ENCODE results near the gene ASB13.

The ASB13 gene

DNA sequence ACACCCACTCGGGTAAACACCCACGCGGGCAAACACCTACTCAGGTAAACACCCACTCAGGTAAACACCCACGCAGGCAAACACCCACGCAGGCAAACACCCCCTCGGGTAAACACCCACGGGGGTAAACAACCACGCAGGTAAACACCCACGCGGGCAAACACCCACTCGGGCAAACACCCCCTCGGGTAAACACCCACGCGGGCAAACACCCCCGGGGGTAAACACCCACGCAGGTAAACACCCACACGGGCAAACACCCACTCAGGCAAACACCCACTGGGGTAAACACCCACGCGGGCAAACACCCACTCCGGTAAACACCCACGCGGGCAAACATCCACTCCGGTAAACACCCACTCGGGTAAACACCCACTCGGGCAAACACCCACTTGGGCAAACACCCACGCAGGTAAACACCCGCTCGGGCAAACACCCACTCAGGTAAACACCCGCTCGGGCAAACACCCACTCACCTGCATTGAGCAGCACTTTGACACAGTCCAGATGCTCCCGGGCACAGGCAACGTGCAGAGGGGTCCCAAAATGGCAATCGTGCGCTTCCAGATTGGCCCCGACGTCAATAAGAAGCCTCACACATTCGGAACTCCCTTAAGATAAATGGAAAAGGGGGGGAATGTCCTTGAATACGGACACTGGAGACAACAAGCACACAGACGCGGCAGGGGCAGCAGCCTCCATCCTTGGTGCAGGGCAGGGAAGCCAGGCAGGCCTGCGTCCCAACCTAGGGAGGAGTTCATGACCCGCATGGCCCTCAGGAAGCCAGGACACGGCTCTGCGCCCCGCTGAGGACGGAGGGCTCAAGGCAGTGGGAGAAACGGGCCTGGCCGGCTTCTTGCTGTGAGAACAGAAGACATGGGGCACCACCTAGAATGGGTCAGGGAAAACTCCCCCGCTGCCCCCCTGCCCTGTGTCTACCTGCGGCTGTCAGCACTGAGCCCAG, 17.6 kb downstream of the ASB13 start:
- no peak for DNase-seq (ENCODE audit: low read depth in 2 of 2)

DNA sequence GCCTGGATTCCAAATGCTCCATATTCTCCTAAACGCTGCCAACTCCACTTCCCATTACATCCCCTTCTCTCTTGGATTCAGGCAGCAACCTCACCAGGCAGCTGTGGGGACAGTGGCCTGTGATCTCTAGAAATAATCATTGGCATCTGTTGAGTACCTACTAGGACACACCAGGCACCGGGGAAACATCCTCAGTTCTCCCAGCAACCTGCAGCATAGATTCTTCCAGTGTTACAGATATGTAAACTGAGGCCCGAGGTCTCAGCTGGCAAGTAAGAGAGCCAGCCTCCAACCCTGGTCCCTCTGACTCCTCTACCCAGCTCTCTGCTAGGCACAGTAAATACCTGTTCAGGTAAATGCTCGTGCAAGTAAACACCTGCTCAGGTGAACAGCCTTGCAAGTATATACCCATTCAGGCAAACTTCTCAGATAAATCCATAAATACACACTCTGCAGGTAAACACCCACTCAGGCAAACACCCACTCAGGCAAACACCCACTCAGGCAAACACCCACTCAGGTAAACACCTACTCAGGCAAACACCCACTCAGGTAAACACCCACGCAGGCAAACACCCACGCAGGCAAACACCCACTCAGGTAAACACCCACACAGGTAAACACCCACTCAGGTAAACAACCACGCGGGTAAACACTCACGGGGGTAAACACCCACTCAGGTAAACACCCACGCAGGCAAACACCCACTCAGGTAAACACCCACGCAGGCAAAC, 18.7 kb downstream of the ASB13 start:
- DNase-seq (ENCODE audit: low read depth in 2 of 2), result no peak

DNA sequence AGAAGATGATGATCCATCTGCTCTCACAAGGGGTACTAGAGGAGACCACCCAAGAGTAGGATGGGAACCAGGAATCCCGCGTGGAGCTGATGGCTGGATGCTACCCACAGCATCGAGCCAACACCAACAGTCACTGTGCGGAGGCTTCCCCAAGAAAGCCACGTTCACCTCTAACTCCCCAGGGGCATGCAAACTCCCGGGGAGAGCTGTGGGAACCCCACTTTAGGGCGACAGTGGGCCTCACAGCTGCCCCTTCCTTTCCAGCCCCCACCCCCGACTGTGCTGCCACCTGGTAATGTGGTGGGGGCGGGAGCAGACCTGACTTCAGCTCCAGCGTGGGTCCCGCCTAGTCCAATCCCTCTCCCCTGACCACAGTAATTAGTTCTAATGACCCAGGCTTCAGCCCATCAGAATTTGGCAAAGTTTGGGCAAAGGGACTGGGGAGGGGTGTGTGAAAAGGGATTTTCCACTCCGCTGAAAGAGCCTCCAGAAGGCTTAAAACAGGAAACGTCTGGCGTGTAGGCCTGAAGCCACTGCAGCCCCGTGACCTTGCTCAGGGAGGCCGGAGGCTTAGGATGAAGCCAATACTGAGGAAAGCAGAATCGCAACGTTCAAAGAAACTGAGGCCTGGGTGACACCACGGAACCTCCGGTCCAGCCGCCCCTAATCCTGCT, 20.3 kb downstream of the ASB13 start:
- no peak for DNase-seq (ENCODE audit: low read depth in 2 of 2)

DNA sequence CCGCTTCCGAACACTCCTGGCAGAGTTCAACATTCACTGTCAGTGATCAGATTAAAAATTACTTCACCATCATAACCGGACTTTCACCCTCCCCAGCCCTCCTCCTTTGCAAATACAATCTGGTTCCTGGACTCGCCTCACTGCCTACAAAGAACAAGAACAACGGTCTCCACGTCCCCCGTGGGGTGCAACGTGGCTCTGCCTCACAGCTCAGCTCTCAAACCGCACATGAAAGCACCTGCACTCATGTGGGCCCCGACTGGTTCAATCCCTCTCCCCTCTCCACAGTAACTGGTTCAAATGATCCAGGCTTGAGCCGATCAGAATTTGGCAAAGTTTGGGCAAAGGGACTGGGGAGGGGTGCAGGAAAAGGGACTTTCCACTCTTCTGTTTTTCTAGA, 21.0 kb downstream of the ASB13 start:
- no peak for DNase-seq (ENCODE audit: low read depth in 2 of 2)

DNA sequence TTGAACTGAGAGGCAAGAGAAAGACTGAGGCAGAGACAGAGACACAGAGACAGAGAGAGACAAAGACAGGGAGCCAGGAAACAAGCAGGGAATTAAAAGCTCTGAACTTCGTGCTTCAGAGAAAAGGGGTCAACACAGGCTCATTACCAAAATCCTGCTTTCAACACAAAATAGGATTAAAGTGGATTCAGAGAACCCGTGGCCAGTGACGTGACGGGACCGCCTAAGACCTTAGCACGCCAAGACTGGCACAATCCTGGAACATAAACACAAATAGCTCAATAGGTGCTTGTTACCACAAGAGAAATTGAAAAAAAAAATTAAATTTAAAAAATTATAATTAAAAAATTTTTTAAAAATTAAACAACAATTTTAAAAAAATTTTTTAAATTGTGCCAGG, 21.5 kb downstream of the ASB13 start:
- no peak for DNase-seq (ENCODE audit: low read depth in 2 of 2)

DNA sequence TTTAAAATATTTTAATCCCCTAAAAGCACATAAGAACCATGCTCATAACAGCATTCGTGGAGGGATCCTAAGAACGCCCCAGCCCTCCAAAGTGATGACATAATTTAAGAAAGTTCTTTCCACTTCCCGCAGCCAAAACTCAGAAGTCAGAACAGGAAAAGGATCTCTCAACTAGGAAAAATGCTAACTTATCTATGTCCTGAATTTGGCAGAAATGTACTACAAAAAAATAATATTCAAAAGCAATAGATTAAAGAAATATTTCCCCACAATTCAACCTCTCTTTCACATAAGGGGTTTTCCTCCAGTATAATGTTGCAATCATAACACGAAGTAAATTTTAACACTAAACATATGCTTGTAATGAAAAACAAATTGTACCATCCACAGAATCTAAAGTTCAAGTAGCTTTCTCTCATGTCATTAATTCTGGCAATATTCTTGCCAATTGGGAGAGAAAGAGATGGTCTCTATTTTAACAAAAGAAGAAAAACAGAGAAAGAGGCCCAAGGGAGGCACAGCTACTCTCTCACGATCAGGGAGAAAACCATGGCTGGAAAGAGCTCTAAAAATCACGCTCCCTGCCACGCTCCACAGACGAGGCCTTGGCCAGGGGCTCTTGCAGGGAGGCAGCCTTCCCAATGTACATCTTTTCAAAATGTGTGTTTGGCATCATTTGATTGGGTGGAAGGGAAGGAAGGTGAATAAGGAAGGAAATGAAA, 22.9 kb downstream of the ASB13 start:
- no peak for DNase-seq (ENCODE audit: low read depth in 2 of 2)

DNA sequence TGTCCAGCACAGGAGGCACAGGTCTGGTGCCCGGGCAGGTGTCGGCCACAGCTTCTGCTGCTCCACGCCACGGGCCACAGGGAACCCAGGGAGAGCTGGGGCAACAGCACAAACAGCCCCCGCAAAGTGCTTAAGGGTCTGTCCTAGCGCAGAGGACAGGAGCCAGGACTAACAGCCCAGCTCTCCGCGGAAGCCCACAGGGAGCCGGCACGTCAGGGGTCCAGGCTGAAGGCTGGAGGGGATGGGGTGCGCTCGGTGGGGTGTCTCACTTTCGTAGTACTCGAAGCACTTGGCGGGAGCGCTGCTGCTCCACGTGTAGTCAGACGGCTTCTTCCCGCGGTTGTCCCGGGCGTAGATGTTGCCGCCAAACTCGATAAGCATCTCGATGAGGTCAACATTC, 24.9 kb downstream of the ASB13 start:
- no peak for DNase-seq (ENCODE audit: low read depth in 2 of 2)

DNA sequence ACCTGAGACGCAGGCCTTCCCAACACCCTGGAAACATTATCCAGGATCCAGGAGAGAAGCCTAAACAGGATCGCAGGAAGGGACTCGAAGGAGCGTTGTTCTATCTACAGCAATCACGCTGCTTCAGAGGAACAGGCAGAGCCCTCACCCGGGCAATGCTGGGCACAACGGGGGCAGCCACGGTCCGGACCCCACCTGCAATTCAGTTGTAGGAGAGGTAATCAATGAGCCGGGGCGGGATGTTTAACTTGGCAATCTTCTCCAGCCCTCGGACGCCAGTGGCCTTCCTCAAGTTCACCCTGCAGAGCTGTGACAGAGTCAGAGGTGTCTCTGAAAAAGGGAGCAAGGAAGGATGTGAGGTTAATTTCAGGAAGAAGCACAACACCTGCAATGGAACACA, 25.9 kb downstream of the ASB13 start:
- DNase-seq (ENCODE audit: low read depth in 2 of 2), result no peak

DNA sequence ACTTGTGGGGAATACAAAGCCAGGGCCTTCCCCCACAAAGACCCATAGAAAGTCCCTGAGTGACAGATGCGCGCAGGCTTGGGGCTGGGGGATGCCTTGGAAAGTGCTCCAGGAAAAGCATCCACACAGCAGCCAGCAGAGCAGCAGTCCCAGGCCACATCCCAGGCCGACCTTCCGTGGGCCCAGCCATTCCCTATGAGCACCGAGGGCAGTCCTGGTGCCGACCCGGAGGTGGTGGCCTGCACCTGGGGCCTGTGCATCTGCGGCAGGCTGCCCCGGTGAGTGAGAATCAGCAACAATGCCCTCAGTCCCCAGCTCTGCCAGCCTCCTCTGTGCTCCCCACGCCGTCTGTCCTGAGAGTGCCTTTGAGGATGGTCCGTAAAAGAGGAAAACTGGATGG, 26.4 kb downstream of the ASB13 start:
- DNase-seq (ENCODE audit: low read depth in 2 of 2), result no peak

DNA sequence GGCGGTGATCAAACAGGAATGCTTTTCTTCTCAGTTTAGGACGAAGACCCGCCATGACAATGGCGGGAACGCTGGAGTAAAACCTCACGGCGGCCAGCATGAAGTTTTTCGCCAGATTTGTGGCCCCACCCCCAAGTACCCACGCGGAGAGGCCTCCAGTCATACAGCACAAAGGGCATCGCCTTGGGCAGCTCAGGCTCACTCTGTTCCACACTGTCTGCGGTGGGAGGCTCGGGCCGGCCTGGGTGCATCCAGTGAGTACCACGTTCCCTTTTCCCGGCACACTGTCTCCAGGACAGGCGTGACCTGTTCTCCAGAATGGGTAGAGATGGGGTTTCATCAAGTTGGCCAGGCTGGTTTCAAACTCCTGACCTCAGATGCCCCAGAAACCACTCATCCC, 27.3 kb downstream of the ASB13 start:
- no peak for DNase-seq (ENCODE audit: low read depth in 2 of 2)

DNA sequence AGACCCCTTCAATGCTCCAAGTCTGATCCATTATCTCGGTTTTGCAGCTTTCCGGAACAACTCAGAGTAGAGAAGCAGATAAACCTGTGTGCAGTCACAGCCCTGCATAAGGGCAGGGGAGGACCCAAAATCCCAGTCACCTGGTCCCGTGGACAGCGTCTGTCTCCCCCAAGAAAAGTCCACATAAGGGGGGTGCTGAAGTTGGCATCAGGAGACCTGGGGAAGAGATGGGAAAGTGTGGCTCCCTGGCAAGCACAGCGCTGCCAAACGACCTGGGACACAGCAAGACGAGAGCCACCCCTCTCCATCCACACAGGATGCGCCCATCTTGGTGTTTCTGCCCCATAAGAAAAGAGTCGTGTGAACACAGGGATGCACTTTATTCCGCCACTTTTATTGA, 27.9 kb downstream of the ASB13 start:
- no peak for DNase-seq (ENCODE audit: low read depth in 2 of 2)

DNA sequence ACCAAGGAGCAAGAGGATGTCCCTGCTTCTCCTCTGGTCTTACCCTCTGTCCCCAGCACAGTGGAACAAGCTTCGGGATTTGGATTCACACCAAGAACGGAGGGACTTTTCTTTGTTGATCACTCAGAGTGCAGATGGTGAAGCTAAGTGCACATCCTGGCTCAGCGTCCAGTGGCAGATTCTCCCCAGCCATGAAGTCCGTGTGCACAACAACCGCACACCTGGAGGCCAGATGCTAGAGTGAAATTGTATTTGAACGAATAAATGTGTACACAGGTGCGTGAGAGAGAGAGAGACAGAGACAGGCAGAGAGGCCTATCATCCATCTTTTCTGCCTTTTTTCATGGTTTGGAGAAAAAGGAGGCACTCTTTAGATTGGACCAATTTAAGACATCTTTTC, 31.5 kb downstream of the ASB13 start:
- no peak for DNase-seq (ENCODE audit: low read depth in 2 of 2)

DNA sequence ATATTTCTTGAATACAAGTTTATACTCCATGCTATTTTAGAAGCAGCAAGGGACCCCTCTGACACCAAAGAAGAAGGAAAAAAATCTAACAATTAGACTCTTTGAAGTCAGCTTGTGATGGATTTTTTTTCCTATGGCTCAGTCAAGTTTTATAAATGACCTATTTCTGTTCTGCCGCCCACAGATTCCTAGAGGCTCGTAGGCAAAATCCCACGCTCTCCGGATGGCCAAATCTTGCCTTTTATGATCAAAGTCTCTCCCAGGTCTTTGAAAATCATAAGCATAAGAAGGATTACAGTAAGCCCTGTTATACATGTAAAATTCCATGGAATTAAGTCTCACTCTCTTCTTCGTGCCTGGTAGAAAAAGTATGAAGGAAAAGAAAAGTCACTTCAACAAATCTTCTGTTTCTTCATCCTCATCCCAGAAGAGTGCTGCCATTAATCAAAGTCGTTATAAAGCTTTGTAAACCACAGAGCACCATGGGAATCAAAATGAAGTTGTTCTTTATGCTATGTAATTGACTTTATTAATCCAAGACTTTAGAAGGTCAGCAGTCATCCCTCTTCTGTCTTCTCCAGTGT, 33.1 kb downstream of the ASB13 start:
- DNase-seq (ENCODE audit: low read depth in 2 of 2), result no peak

DNA sequence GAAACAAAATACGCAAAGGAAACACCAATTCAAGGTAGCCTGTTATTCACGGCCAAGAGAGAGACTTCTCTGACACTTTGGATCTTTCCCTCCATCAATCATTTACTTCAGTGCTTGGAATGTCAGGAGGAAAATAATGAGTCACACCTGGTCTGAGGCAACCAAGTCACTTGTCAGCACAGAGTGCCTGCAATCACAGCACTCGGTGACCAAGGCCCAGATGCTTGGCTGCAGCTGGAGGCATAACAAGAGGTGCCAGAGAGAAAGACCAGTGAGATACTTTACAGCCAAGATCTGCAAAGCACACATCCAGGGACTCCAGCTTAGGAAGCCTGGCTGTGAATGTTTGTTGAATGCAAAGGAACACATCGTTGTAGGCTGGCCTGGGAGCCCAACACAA, 33.9 kb downstream of the ASB13 start:
- DNase-seq (ENCODE audit: low read depth in 2 of 2), result no peak

DNA sequence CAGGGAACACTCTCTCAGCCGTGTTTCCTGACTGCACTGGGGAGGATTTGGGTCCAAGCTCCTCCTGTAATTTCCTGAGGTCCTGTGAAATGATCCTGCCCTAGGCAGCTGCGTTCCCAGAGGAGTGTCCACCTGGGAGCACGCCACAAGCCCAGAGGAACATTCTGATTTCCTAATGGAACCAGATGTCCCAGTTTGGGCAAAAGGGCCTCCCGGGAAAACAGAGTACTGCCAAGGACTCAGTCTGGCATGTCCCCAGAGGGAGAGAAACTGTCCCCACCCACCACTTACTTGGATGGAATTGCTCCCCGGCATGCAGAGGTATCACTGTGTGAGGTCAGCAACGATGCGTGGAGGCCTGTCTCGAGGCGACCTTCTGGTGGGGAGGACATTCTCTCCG, 34.5 kb downstream of the ASB13 start:
- no peak for DNase-seq (ENCODE audit: low read depth in 2 of 2)

DNA sequence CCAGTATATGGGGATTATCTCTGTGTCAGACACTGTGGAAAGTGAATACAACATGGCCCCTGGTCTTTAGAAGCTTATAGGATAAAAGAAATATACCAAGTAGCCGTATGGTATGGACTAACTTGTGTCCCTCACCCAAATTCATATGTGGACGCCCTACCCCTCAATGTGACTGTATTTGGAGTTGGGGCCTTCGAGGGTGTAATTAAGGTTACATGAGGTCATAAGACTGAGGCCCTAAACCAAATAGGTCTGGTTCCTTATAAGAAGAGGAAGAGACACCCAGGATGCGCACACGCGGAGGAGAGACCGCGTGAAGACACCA, 36.3 kb downstream of the ASB13 start:
- no peak for DNase-seq (ENCODE audit: low read depth in 2 of 2)

DNA sequence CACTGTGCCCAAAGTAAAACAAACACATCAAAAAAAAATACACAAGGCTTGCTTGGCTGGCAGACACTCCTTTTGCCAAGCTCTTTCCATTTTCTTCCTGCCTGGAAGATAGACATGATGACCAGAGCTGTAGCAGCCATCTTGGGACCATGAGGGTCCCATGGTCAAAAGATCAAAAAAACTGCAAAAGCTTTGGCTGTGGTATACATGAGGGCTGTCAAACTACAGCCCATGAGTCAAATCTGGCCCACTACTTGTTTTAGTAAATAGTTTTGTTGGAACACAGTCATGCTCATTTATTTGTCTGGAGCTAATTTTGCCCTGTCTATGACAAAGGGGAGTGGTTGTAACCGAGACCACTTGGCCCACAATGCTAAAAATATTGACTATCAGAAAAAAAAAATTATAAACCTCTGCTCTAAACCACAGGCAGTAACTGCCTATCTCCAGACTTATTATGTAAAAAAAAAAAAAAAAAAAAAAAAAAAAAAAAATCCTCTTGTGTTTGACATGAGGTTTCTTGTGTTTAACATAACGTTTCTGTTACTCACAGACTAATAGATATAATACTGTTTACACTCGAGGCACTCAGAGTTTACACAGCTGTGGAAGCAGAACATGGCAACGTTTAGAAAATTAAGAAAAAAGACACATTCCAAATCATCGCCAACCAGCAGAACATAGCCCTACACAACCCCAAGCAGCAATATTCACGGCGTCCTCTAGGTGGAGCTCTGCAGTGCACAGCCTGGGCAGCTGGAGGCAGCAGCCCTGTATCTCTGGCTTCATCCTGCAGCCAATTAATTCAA, 36.9 kb downstream of the ASB13 start:
- peak; percentile 64 to 69 for DNase-seq (ENCODE audit: low read depth in 2 of 2)

DNA sequence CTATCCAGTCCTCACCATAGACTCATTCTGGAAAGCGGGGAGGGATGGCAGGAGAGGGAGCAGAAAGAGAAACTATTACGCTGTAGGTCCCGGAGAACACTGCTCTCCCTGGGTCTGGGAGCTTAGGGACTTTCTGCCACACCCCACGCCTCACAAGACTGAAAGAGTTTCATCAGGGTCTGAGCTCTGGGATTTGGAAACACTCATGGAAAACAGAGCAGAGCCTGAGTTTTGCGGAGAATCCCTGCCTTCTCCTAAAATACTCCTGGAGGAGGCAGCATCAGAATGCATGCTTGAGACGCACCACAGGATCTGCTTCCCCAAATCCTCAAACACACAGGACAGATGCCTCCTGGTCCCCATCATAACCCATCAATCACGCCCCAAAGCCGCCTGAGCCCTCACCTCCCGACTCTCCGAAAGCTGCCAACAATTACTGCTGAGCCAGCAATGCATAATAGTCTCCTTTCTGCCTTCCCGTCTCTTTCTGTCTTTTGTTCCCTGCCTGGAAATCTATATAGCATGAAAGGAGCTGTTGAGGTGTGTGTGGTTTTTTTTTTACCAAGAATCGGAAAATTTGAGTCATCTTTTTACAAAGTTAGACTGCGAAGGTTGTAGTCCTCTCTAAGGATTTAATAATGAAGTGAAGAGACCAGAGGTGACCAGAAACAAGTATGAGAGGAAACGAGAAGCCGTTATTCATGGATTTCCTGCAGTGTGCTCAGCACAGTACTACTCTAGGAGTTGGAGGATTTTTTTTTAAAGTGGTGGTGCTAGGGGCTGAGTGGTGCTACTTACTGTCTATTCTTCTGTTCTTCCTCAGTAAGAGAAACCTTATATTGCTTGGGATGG, 37.7 kb downstream of the ASB13 start:
- DNase-seq (ENCODE audit: low read depth in 2 of 2), result no peak

DNA sequence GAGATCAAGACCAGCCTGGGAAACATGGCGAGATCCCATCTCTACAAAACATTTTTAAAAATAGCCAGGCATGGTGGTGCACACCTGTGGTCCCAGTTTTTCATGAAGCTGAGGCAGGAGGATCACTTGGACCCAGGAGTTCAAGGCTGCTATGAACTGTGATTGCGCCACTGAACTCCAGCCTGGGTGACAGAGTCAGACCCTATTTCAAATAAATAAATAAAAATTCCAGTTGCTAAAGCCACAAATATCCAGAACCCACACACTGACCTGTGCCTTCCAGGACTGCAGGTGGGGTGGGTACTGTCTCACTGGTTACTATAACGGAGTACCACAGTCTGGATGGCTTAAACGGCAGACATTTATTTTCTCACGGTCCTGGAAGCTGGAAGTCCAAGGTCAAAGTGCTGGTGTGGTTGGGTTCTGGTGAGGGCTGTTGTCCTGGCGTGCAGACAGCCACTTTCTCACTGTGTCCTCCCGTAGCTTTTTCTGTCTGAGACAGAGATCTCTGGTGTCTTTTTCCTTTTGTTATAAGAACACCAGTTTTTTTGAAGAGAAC, 38.8 kb downstream of the ASB13 start:
- no peak for DNase-seq (ENCODE audit: low read depth in 2 of 2)

Data from stimulated activated CD8-positive, alpha-beta memory T cell treated with anti-CD3 and anti-CD28 coated beads, Interleukin-7, amount 100 ng/mL, for 4 hours (primary cell).